Spleen (tissue), 7 donors: ENCODE results near the gene NEK1.

Experiments
- POLR2A ChIP-seq, 3 donors: fragments of 450-650 bp; IDR thresholded peaks; one replicate each; pipeline ENCODE4 v1.5.1; 2017; ENCODE audit warnings: antibody characterized with exemption in 3 of 3, mild to moderate bottlenecking in 1 of 3
- TF ChIP-seq, protein P1 (sequence below), 11 experiments: fragments of 200-600 bp in 7 of 11; fragments of 450-650 bp in 4 of 11; sonication (generic) in 4 of 11; IDR thresholded peaks in 8 of 11; conservative IDR thresholded peaks in 3 of 11; 1 replicate in 7 of 11; 2 replicates in 4 of 11; pipeline versions ENCODE4 v1.4.0 to v1.8.0; 2016 to 2021; ENCODE audit warnings: antibody characterized with exemption in 11 of 11, inconsistent platforms in 4 of 11, mild to moderate bottlenecking in 1 of 11
- donor health status: DM: no; HTN: no; CAD: no; lungs with moderate emphysema.
- donor health status: DM: no; HTN: no; CAD: no.
- donor health status: DM: no; HTN: no; CAD: no.

DNA sequence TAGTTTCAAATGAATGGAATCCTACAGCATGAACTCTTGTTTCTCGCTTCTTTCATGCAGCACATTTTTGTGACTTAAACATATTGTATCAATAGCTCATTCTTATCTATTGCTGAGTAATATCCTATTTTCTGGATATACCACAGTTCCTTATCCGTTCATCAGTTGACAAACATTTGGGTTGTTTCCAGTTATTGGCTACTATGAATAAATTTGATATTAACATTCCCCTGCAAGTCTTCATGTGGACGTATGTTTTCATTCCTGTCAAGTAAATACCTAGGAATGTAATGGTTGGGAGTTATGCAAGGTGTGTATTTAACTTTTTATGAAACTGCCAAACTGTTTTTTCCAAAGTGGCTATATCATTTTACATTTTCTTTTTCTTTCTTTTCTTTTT, 227.6 kb downstream of the NEK1 start:
- TF ChIP-seq, protein P1, sequence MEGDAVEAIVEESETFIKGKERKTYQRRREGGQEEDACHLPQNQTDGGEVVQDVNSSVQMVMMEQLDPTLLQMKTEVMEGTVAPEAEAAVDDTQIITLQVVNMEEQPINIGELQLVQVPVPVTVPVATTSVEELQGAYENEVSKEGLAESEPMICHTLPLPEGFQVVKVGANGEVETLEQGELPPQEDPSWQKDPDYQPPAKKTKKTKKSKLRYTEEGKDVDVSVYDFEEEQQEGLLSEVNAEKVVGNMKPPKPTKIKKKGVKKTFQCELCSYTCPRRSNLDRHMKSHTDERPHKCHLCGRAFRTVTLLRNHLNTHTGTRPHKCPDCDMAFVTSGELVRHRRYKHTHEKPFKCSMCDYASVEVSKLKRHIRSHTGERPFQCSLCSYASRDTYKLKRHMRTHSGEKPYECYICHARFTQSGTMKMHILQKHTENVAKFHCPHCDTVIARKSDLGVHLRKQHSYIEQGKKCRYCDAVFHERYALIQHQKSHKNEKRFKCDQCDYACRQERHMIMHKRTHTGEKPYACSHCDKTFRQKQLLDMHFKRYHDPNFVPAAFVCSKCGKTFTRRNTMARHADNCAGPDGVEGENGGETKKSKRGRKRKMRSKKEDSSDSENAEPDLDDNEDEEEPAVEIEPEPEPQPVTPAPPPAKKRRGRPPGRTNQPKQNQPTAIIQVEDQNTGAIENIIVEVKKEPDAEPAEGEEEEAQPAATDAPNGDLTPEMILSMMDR (IDR thresholded peaks at IDR 0.05 in 8 of 11, conservative IDR thresholded peaks at IDR 0.05 in 3 of 11) = no peak
- no peak for TF ChIP-seq POLR2A (IDR thresholded peaks at IDR 0.05)
